Astrocyte of the spinal cord (primary cell): ENCODE data around the gene FKBP4.

Experiments
- DNase-seq: peaks from one replicate; pipeline ENCODE4 v3.0.0; 2011; ENCODE audit warnings: low read depth, low spot score
- H3K4me3 ChIP-seq: 2 replicates; pipeline ENCODE4 v1.5.1; 2011; ENCODE audit warnings: low read depth, mild to moderate bottlenecking, low read length, moderate library complexity
- in situ Hi-C: cut with HindIII; loops from 2 replicates; pipeline ENCODE4 v1.10.0; 2017; ENCODE audit warnings: low sequenced_read_pairs
- TF ChIP-seq, protein P1 (sequence below): IDR thresholded peaks from 2 replicates; pipeline ENCODE4 v1.5.1; 2012; ENCODE audit warnings: low read depth, mild to moderate bottlenecking, low read length, inconsistent platforms

Gene FKBP4

DNA sequence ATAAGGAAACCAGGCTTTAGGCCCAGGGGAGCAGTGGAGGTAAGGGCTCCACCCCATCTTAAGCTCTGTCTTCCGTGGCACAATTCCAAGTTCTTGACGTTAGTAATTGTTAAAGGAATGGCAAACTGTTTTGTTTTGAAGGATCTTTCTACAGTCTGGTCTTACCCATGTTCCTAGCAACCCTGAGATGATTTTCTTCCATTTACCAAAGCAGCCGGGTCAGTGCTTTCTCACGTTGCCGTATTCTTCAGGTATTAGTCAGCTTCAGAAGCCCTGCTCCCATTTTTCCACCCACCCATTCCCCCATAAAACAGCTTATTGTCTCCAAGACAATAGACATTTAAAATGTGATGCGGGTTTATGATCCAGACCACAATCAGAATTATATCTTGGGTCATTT is 29.8 kb downstream of the FKBP4 start:
- in situ Hi-C loops = no loop called here
- DNase-seq = no peak
- H3K4me3 ChIP-seq = no peak overlapping the region
- TF ChIP-seq, protein P1, sequence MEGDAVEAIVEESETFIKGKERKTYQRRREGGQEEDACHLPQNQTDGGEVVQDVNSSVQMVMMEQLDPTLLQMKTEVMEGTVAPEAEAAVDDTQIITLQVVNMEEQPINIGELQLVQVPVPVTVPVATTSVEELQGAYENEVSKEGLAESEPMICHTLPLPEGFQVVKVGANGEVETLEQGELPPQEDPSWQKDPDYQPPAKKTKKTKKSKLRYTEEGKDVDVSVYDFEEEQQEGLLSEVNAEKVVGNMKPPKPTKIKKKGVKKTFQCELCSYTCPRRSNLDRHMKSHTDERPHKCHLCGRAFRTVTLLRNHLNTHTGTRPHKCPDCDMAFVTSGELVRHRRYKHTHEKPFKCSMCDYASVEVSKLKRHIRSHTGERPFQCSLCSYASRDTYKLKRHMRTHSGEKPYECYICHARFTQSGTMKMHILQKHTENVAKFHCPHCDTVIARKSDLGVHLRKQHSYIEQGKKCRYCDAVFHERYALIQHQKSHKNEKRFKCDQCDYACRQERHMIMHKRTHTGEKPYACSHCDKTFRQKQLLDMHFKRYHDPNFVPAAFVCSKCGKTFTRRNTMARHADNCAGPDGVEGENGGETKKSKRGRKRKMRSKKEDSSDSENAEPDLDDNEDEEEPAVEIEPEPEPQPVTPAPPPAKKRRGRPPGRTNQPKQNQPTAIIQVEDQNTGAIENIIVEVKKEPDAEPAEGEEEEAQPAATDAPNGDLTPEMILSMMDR = no peak

DNA sequence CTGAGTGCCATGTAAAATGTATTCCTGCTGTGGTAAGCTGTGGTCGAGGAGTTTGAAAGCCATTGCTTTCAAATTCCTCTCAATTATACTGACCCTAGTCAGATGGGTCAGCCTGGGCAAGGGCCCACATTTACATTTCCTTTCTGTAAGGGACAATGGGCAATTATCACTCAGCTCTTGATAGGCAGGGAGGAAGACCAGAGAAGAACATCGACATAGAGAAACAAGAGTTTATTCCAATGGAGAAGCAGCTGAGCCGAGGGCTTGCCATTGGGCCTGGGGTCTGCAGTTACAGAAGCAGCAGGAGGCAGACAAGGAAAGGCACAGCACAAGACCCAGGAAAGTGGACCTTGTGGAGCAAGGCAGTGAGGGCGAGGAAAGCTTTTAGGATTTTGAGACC is 30.4 kb downstream of the FKBP4 start:
- H3K4me3 ChIP-seq = no peak overlapping the region
- in situ Hi-C loops = no loop called here
- DNase-seq = no peak
- TF ChIP-seq, protein P1 = no peak

DNA sequence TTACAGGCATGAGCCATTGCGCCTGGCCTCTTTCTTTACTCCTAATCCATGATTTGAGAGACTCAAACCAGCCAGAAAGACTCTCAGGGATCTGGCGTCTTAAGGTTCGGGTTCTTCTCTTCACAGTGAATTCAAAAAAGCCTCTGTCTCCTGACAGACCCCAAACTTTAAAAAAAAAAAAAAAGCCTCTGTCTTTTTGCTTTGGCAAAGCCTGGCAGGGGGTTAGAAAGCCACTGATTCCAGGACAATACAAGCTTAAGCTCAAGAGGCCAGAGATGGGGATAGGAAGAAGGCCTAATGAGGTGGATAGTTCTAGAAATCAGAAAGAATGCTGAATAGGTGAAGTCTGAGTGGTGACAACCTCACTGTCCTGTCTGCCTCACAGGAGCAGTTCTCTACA is 31.3 kb downstream of the FKBP4 start:
- H3K4me3 ChIP-seq = no peak overlapping the region
- in situ Hi-C loops = no loop called here
- no peak for DNase-seq
- TF ChIP-seq, protein P1 = no peak

DNA sequence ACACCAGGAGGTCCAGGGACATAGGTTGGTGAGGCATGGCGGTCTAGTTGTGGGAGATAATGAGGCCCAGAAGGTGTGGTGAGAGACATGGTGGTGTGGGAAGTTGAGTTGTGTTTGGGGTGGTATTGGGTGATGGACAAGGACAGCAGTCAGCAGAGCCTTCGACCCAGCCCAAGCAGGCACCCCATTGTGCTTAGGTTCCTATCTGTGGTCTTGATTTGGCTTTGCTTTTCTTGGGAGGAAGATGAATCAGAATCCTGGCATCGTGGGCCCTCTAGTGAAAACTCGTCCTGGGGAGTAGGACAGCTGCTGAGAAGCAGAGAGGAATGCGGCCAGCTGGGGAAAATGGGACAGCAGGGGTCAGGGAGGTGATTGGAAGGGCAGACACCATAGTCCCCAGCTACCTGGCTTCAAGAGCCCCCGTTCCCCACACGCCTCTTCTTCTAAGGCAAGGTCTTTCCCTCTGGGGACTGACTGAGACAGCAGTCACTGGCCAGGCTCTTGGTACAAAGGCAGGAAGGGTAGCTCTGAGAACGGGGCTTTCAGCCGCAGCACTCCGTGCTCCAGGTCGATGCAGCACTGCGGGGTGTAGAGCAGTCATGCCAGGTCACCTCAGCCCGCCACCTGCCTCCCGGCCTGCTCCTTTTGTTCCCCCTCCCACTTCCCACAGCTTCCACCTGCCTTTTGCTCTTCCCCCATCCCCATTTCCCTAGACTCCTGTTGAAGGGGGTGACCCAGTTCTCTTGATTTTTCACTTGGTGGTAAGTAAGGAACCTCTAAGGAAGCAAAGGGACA is 32.1 kb downstream of the FKBP4 start:
- in situ Hi-C loops = no loop called here
- TF ChIP-seq, protein P1 = no peak
- no peak overlapping the region for H3K4me3 ChIP-seq
- DNase-seq = peak; percentile 43

DNA sequence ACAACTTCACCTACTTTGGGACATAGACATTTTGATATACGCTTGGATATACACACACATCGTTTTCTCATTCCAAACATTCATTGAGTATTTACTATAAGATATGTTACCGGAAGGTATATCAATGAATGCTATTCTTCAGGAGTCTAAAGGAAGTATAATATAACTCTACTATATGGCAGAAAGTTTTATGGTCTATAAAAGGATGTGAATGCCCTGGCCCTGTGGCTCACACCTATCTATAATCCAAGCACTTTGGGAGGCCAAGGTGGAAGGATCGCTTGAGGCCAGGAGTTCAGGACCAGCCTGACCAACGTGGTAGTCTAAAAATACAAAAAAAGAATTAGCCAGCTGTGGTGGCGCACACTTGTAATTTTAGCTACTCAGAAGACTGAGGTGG is 34.5 kb downstream of the FKBP4 start:
- TF ChIP-seq, protein P1 = no peak
- no peak for DNase-seq
- in situ Hi-C loops = no loop called here
- H3K4me3 ChIP-seq = no peak overlapping the region

DNA sequence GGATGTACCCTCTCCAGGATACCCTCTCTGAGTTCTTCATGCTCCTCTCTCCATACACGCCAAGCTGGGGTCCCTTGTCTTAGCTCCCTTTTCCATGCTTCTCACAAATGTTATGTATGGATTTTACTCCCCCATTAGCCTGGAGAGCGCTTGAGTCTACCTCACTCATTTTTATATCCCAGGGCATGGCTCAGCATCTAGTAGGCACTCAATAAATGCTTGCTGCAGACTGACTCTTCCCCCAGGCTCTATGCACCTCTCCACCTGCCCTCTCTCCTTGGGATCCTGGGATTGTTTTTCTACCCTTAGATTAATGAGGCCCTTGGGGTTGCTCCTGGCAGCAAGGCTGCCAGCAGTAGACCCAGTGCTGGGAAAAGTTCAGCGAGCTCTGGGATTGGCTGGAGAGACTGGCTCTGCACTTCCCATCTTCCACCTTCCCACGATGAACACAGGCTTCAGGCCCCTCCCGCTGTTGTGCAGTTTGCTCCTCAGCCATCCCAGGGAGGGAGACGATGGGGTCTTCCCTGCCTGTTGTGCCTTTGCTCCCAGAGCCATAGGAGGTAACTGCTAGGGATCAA is 37.9 kb downstream of the FKBP4 start:
- TF ChIP-seq, protein P1 = no peak
- DNase-seq = no peak
- no peak overlapping the region for H3K4me3 ChIP-seq
- in situ Hi-C loops = no loop called here
